Measurements from ENCODE around the gene DHX16. TPM values are rescaled to one million over a fixed set of nuclear protein-coding genes. Genes with fewer than 3 reads are reported as not detected.
A peak's percentile ranks its signal among the peaks of the same experiment; 100 is the strongest.

The DHX16 gene
- total and polyA plus RNA-seq, 8 donors = 10.9 to 44.4 (median 14.6) TPM

- intact Hi-C loops (cut with DNase I) = no loop called here
- Histone ChIP-seq H3K9me3 (no peaks in the 10 kb centered on the region), H3K4me3 (peak within 1 kb of the TSS; percentile 76 to 93 (median 84)), H3K27me3 (no peaks in the 10 kb centered on the region), H3K27ac (peak within 1 kb of the TSS; percentile 92 to 98 (median 98)), H3K36me3 (peaks cover 0 to 36% (median 8%) of the 10 kb centered on the region in 3 donors), H3K4me1 (peaks cover 16 to 30% (median 18%) of the 10 kb centered on the region in 3 donors)
- peak; percentile 91 to 99 (median 98) for DNase-seq
- no peak for FAIRE-seq
- 0% methylated on average over 34 of the region's 34 CpGs for WGBS, 2 donors
- TF ChIP-seq CTCF (IDR thresholded peaks at IDR 0.05) = no peak
- ATAC-seq = peak; percentile 73 to 88 (median 78)
These were observed 55.1 kb downstream of the DHX16 start, which contains the start of gene MRPS18B for GRCh38 chr6:30617565-30618269. Gene MRPS18B (plus strand): TSS chr6:30617840. CDS start chr6:30617866, 26 bp downstream.

GRCh38 chr6:30616811-30617564 is 55.8 kb downstream of the DHX16 start, which contains the start of gene PPP1R10:
Gene PPP1R10 (minus strand): TSS chr6:30617243. CDS start chr6:30609944, 7,299 bp downstream.
- H3K27me3 ChIP-seq = no peaks in the 10 kb centered on the region
- H3K9me3 ChIP-seq = no peaks in the 10 kb centered on the region
- ATAC-seq (peak; percentile 71 to 90 (median 81)), FAIRE-seq (peak; percentile 95), DNase-seq (peak; percentile 97 to 100 (median 99))
- H3K4me1 ChIP-seq = peaks cover 19 to 36% (median 23%) of the 10 kb centered on the region in 3 donors
- peak within 1 kb of the TSS; percentile 76 to 93 (median 84) for H3K4me3 ChIP-seq
- intact Hi-C loops (cut with DNase I) = no loop called here
- WGBS, 2 donors = 0% methylated on average over 40 of the region's 40 CpGs
- H3K27ac ChIP-seq = peak within 1 kb of the TSS; percentile 92 to 98 (median 98)
- H3K36me3 ChIP-seq = peaks cover 0 to 29% (median 6%) of the 10 kb centered on the region in 3 donors
- no peak for TF ChIP-seq CTCF (IDR thresholded peaks at IDR 0.05)

- no peak for TF ChIP-seq CTCF (IDR thresholded peaks at IDR 0.05)
- intact Hi-C loops (cut with DNase I) = no loop called here
- ATAC-seq = peak in 3 of 4 donors; percentile 0 to 3 (median 2)
- H3K9me3 ChIP-seq = no peaks in the 10 kb centered on the region
- H3K27me3 ChIP-seq = no peaks in the 10 kb centered on the region
- no peak for DNase-seq
- FAIRE-seq = no peak
- peaks cover 0 to 21% (median 6%) of the 10 kb centered on the region in 3 donors for H3K36me3 ChIP-seq
- H3K4me1 ChIP-seq = peaks cover 23 to 44% (median 29%) of the 10 kb centered on the region in 3 donors
- H3K27ac ChIP-seq = peak overlapping the region; percentile 92 to 98 (median 98)
- WGBS, 2 donors = 0% methylated on average over 10 of the region's 10 CpGs
- peak overlapping the region; percentile 76 to 93 (median 84) for H3K4me3 ChIP-seq
These were observed 56.6 kb downstream of the DHX16 start for GRCh38 chr6:30615958-30616810.

- ATAC-seq (peak in 3 of 4 donors; percentile 6 to 20 (median 13)), FAIRE-seq (no peak), DNase-seq (peak in 3 of 6 donors; percentile 53 to 64 (median 58))
- intact Hi-C loops (cut with DNase I) = no loop called here
- 0% methylated on average over 10 of the region's 10 CpGs for WGBS, 2 donors
- H3K27me3 ChIP-seq = no peaks in the 10 kb centered on the region
- TF ChIP-seq CTCF (IDR thresholded peaks at IDR 0.05) = no peak
- H3K4me3 ChIP-seq = peak overlapping the region; percentile 76 to 93 (median 84)
- H3K27ac ChIP-seq = peak overlapping the region; percentile 92 to 98 (median 98)
- H3K4me1 ChIP-seq = peaks cover 24 to 44% (median 32%) of the 10 kb centered on the region in 3 donors
- H3K9me3 ChIP-seq = no peaks in the 10 kb centered on the region
- H3K36me3 ChIP-seq = peaks cover 0 to 13% (median 6%) of the 10 kb centered on the region in 3 donors
These were observed 57.4 kb downstream of the DHX16 start for GRCh38 chr6:30615219-30615957.
